ENCODE data around the gene RHOV.
"Not testable (repeated sequence)": the region's sequence is repeated elsewhere in the genome, so short reads cannot be mapped to it uniquely, and the experiment has no call there.

The RHOV gene

DNA sequence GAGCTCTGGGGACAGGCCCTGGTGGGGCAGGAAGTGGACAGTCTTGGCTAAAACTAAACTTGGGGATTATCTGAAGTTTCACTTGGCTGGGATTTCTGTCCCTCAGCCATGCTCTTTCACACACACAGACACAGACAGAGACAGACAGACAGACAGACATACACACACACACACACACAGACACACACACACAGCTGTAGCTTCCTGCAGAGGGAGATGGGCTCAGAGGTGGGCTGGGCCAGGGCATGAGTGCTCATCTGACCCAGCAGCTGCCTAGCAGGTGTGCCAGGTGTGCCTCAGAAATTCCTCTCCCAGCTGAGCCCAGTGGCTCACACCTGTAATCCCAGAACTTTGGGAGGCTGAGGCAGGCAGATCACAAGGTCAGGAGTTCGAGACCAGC, 3.3 kb downstream of the RHOV start (continued):
- TF ChIP-seq, protein P1, sequence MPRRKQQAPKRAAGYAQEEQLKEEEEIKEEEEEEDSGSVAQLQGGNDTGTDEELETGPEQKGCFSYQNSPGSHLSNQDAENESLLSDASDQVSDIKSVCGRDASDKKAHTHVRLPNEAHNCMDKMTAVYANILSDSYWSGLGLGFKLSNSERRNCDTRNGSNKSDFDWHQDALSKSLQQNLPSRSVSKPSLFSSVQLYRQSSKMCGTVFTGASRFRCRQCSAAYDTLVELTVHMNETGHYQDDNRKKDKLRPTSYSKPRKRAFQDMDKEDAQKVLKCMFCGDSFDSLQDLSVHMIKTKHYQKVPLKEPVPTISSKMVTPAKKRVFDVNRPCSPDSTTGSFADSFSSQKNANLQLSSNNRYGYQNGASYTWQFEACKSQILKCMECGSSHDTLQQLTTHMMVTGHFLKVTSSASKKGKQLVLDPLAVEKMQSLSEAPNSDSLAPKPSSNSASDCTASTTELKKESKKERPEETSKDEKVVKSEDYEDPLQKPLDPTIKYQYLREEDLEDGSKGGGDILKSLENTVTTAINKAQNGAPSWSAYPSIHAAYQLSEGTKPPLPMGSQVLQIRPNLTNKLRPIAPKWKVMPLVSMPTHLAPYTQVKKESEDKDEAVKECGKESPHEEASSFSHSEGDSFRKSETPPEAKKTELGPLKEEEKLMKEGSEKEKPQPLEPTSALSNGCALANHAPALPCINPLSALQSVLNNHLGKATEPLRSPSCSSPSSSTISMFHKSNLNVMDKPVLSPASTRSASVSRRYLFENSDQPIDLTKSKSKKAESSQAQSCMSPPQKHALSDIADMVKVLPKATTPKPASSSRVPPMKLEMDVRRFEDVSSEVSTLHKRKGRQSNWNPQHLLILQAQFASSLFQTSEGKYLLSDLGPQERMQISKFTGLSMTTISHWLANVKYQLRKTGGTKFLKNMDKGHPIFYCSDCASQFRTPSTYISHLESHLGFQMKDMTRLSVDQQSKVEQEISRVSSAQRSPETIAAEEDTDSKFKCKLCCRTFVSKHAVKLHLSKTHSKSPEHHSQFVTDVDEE (CRISPR knock-in tag; IDR thresholded peaks at IDR 0.05): no peak
- no peak for TF ChIP-seq ZNF8 (CRISPR knock-in tag; IDR thresholded peaks at IDR 0.05)

GRCh38 chr15:40869686-40870085, 4.3 kb downstream of the RHOV start:
- ATAC-seq: no peak
- TF ChIP-seq SNAI2 (CRISPR knock-in tag; IDR thresholded peaks at IDR 0.05) (no peak), BACH2 (CRISPR knock-in tag; IDR thresholded peaks at IDR 0.05; ENCODE audit: borderline replicate concordance) (no peak), ESRRG (CRISPR knock-in tag; IDR thresholded peaks at IDR 0.05) (no peak), CREB5 (CRISPR knock-in tag; IDR thresholded peaks at IDR 0.05; ENCODE audit: low read depth) (no peak), TOX (CRISPR knock-in tag; IDR thresholded peaks at IDR 0.05; ENCODE audit: borderline replicate concordance) (no peak), GLIS3 (CRISPR knock-in tag; IDR thresholded peaks at IDR 0.05) (no peak), TCF4 (CRISPR knock-in tag; IDR thresholded peaks at IDR 0.05; ENCODE audit: borderline replicate concordance) (no peak), ARNTL (CRISPR knock-in tag; IDR thresholded peaks at IDR 0.05; ENCODE audit: borderline replicate concordance, low read depth) (no peak), ZFP30 (CRISPR knock-in tag; IDR thresholded peaks at IDR 0.05) (no peak), ZNF565 (CRISPR knock-in tag; conservative IDR thresholded peaks at IDR 0.05; ENCODE audit: low read depth) (no peak), ZC3H10 (CRISPR knock-in tag; IDR thresholded peaks at IDR 0.05) (no peak), ISL1 (CRISPR knock-in tag; IDR thresholded peaks at IDR 0.05) (no peak), CSRNP3 (CRISPR knock-in tag; IDR thresholded peaks at IDR 0.05) (no peak), RARB (CRISPR knock-in tag; IDR thresholded peaks at IDR 0.05) (no peak), ZNF8 (CRISPR knock-in tag; IDR thresholded peaks at IDR 0.05) (no peak), OSR1 (CRISPR knock-in tag; IDR thresholded peaks at IDR 0.05) (no peak)
- TF ChIP-seq, protein P1 (CRISPR knock-in tag; IDR thresholded peaks at IDR 0.05): no peak

- TF ChIP-seq OSR1 (CRISPR knock-in tag; IDR thresholded peaks at IDR 0.05) (no peak), CREB5 (CRISPR knock-in tag; IDR thresholded peaks at IDR 0.05; ENCODE audit: low read depth) (no peak), GLIS3 (CRISPR knock-in tag; IDR thresholded peaks at IDR 0.05) (no peak), BACH2 (CRISPR knock-in tag; IDR thresholded peaks at IDR 0.05; ENCODE audit: borderline replicate concordance) (no peak), ZC3H10 (CRISPR knock-in tag; IDR thresholded peaks at IDR 0.05) (no peak), ZNF565 (CRISPR knock-in tag; conservative IDR thresholded peaks at IDR 0.05; ENCODE audit: low read depth) (no peak), ESRRG (CRISPR knock-in tag; IDR thresholded peaks at IDR 0.05) (no peak)
- no peak for ATAC-seq
Measured at GRCh38 chr15:40867199-40867598, 6.8 kb downstream of the RHOV start.

- no peak for TF ChIP-seq ARNTL (CRISPR knock-in tag; IDR thresholded peaks at IDR 0.05; ENCODE audit: borderline replicate concordance, low read depth)
- TF ChIP-seq, protein P1 (CRISPR knock-in tag; IDR thresholded peaks at IDR 0.05): no peak
- ATAC-seq: no peak
Measured at GRCh38 chr15:40863660-40864270, 10.3 kb downstream of the RHOV start.

DNA sequence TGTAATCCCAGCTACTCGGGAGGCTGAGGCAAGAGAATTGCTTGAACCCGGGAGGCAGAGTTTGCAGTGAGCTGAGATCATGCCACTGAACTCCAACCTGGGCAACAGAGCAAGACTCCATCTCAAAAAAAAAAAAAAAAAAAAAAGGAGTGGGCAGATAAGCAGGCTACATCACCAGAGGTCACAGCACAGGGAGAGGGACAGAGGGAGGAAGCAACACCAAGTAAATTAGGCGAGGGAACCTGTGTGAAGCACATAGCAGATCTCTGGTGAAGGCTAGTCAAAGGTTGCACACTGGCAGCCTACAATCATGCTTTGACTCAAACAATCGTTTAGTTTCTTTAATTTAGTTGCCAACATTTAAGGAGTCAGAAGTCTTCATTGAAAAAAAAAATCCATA, 12.9 kb downstream of the RHOV start:
- not testable (repeated sequence) for ATAC-seq
